Left ventricle myocardium inferior (tissue), 1 donor: ENCODE results near the gene NCOR1. TPM values are rescaled to one million over a fixed set of nuclear protein-coding genes. Genes with fewer than 3 reads are reported as not detected.

Experiments
- DNase-seq: peaks from one replicate; pipeline ENCODE4 v3.0.0-alpha.2; 2020
- H3K27ac ChIP-seq: fragments of 200-600 bp; replicated peaks from 2 replicates; pipeline ENCODE4 v1.8.0; 2021
- H3K27me3 ChIP-seq: fragments of 200-600 bp; 2 replicates; pipeline ENCODE4 v1.8.0; 2021; ENCODE audit warnings: low read depth
- H3K36me3 ChIP-seq: fragments of 200-600 bp; 2 replicates; pipeline ENCODE4 v1.8.0; 2021
- H3K4me1 ChIP-seq: fragments of 200-600 bp; 2 replicates; pipeline ENCODE4 v1.8.0; 2021
- H3K4me3 ChIP-seq: fragments of 200-600 bp; 2 replicates; pipeline ENCODE4 v1.8.0; 2021; ENCODE audit warnings: mild to moderate bottlenecking, moderate library complexity
- H3K9me3 ChIP-seq: fragments of 200-600 bp; replicated peaks from 2 replicates; pipeline ENCODE4 v1.8.0; 2021
- CTCF ChIP-seq: fragments of 200-600 bp; IDR thresholded peaks from 2 replicates; pipeline ENCODE4 v1.8.0; 2021; ENCODE audit warnings: antibody characterized with exemption, mild to moderate bottlenecking, borderline replicate concordance
- intact Hi-C: fragments of 100-400 bp; cut with micrococcal nuclease; formaldehyde crosslinking; loops from one replicate; pipeline ENCODE4 v1.11.0; 2022
- total RNA-seq: library from RNA; stranded (reverse); fragmentation: NEBNext Ultra II Directional; extraction: Animal tissue kit (Norgen Biotek cat#: 25700); gene quantifications from one replicate; pipeline ENCODE4 v1.2.1, GENCODE V29; 2021
- donor health status: DM: no; HTN: yes; CAD: no; lungs with severe emphysema.

Gene NCOR1
- total RNA-seq, 1 donor from 2014 or later = 60.1 TPM

DNA sequence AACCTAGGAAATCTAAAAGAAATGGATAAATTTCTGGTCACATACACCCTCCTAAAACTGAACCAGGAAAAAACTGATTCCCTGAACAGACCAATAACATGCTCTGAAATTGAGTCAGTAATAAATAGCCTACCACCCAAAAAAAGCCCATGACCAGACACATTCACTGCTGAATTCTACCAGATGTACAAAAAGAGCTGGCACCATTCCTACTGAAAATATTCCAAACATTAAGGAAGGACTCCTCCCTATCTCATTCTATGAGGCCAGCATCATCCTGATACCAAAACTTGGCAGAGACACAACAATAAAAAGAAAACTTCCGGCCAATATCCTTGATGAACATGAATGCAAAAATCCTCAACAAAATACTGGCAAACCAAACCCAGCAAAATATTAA lies 162.8 kb downstream of the NCOR1 start:
- peaks cover 68% of the 10 kb centered on the region for H3K36me3 ChIP-seq
- peak overlapping the region; percentile 32 for H3K27ac ChIP-seq

GRCh38 chr17:16050844-16051243 lies 164.5 kb downstream of the NCOR1 start:
- DNase-seq = no peak
- Histone ChIP-seq H3K9me3 (peaks cover 18% of the 10 kb centered on the region), H3K27me3 (no peaks in the 10 kb centered on the region), H3K4me1 (peaks cover 14% of the 10 kb centered on the region), H3K4me3 (no peak overlapping the region), H3K27ac (no peak overlapping the region), H3K36me3 (peaks cover 68% of the 10 kb centered on the region)
- intact Hi-C loops = no loop called here
- no peak for TF ChIP-seq CTCF

More for the DNA sequence above, 162.8 kb downstream of the NCOR1 start:
- Histone ChIP-seq H3K9me3 (peaks cover 18% of the 10 kb centered on the region), H3K27me3 (no peaks in the 10 kb centered on the region), H3K4me1 (peaks cover 14% of the 10 kb centered on the region), H3K4me3 (no peak overlapping the region)
- intact Hi-C loops = no loop called here
- TF ChIP-seq CTCF = no peak
- DNase-seq = no peak

GRCh38 chr17:16048811-16049449 lies 166.4 kb downstream of the NCOR1 start:
- no peak for TF ChIP-seq CTCF
- DNase-seq = no peak
- H3K36me3 ChIP-seq = peaks cover 68% of the 10 kb centered on the region
- H3K4me1 ChIP-seq = peaks cover 14% of the 10 kb centered on the region
- no peaks in the 10 kb centered on the region for H3K27me3 ChIP-seq
- no peak overlapping the region for H3K27ac ChIP-seq
- intact Hi-C loops = no loop called here
- H3K4me3 ChIP-seq = no peak overlapping the region
- H3K9me3 ChIP-seq = peaks cover 12% of the 10 kb centered on the region

- no peaks in the 10 kb centered on the region for H3K9me3 ChIP-seq
- peaks cover 4% of the 10 kb centered on the region for H3K4me1 ChIP-seq
- peaks cover 76% of the 10 kb centered on the region for H3K36me3 ChIP-seq
- no peak overlapping the region for H3K27ac ChIP-seq
- H3K4me3 ChIP-seq = no peak overlapping the region
- no peaks in the 10 kb centered on the region for H3K27me3 ChIP-seq
- no peak for TF ChIP-seq CTCF
- intact Hi-C loops = no loop called here
- no peak for DNase-seq
These were observed 168.4 kb downstream of the NCOR1 start for GRCh38 chr17:16046966-16047365.

DNA sequence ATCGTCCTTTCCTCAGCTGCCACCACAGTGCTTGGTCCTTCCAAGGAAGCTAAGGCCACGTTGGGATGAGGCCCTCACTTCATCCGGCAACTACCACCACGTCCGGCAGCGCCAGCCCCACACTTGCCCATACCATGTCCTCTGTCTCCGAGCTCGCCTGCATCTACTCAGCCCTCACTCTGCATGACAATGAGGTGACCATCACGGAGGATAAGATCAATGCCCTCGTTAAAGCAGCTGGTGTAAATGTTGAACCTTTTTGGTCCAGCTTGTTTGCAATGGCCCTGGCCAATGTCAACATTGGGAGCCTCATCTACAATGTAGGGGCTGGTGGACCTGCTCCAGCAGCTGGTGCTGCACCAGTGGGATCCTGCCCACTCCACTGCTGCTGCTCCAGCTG lies 170.8 kb downstream of the NCOR1 start:
- H3K27me3 ChIP-seq = no peaks in the 10 kb centered on the region
- no peak for DNase-seq
- H3K9me3 ChIP-seq = no peaks in the 10 kb centered on the region
- no peak overlapping the region for H3K4me3 ChIP-seq
- H3K4me1 ChIP-seq = no peaks in the 10 kb centered on the region
- intact Hi-C loops = no loop called here
- no peak overlapping the region for H3K27ac ChIP-seq
- TF ChIP-seq CTCF = no peak
- H3K36me3 ChIP-seq = peaks cover 83% of the 10 kb centered on the region
